H1 (cell line): Measurements from ENCODE around the gene MXRA8. TPM values are rescaled to one million over a fixed set of nuclear protein-coding genes. Genes with fewer than 3 reads are reported as not detected.

Experiments
- CTCF ChIA-PET: fragments of 300-600 bp; sonication (Branson Sonifier 250); formaldehyde crosslinking; loops from one replicate; lab custom pipeline; 2021; ENCODE audit not compliant: partially characterized antibody; lab: Charles Lee
- POLR2A ChIA-PET: fragments of 300-600 bp; sonication (Branson Sonifier 250); formaldehyde crosslinking; loops from one replicate; lab custom pipeline; 2021; ENCODE audit warnings: inconsistent platforms; ENCODE audit not compliant: partially characterized antibody; lab: Charles Lee
- DNase-seq, 2 experiments: peaks; one replicate each; pipeline versions ENCODE4 v3.0.0 to v3.0.0-alpha.2; 2010 to 2022; ENCODE audit warnings: low spot score in 2 of 2, low read depth in 1 of 2, mixed read lengths in 1 of 2
- FAIRE-seq: peaks from 2 replicates; lab custom pipeline; 2011; peaks lifted over from hg19 to GRCh38; lab: Jason Lieb, UNC
- H2AFZ ChIP-seq: 2 replicates; pipeline ENCODE4 v1.8.1; 2012; ENCODE audit warnings: low read length, inconsistent platforms
- H2AK5ac ChIP-seq: 2 replicates; pipeline ENCODE4 v1.6.1; 2013; ENCODE audit warnings: low read depth, low read length
- H2BK120ac ChIP-seq: replicated peaks from 2 replicates; pipeline ENCODE3; 2013; ENCODE audit warnings: low read depth, low read length, inconsistent platforms
- H2BK12ac ChIP-seq: 2 replicates; pipeline ENCODE4 v1.6.1; 2013; ENCODE audit warnings: low read depth, low read length
- H2BK15ac ChIP-seq: 2 replicates; pipeline ENCODE4 v1.6.1; 2013; ENCODE audit warnings: low read length
- H2BK20ac ChIP-seq: 2 replicates; pipeline ENCODE4 v1.6.1; 2013; ENCODE audit warnings: low read length
- H2BK5ac ChIP-seq: 2 replicates; pipeline ENCODE4 v1.6.1; 2013; ENCODE audit warnings: low read depth, low read length
- H3K14ac ChIP-seq: 2 replicates; pipeline ENCODE4 v1.6.1; 2013; ENCODE audit warnings: inconsistent platforms; ENCODE audit not compliant: insufficient read length
- H3K18ac ChIP-seq: 2 replicates; pipeline ENCODE4 v1.6.1; 2013; ENCODE audit warnings: low read length; ENCODE audit errors: extremely low read depth
- H3K23ac ChIP-seq: 2 replicates; pipeline ENCODE4 v1.6.1; 2013; ENCODE audit warnings: inconsistent platforms; ENCODE audit not compliant: insufficient read length
- H3K23me2 ChIP-seq: 2 replicates; pipeline ENCODE4 v1.6.1; 2013; ENCODE audit warnings: low read depth, low read length
- H3K27ac ChIP-seq: 2 replicates; pipeline ENCODE4 v1.6.1; 2011; ENCODE audit warnings: low read depth, low read length, inconsistent platforms
- H3K27me3 ChIP-seq, 4 experiments: replicated peaks in 1 of 4; 1 replicate in 1 of 4; 2 replicates in 3 of 4; pipeline versions ENCODE4 v1.6.1 to v1.8.1; 2011 to 2013; ENCODE audit warnings: low read length in 3 of 4, mild to moderate bottlenecking in 3 of 4, inconsistent platforms in 2 of 4, mixed read lengths in 2 of 4, moderate library complexity in 1 of 4; ENCODE audit not compliant: control insufficient read depth in 3 of 4, insufficient read depth in 3 of 4; ENCODE audit errors: extremely low read depth in 1 of 4
- H3K36me3 ChIP-seq, 4 experiments: 2 replicates each; pipeline versions ENCODE4 v1.6.1 to v1.8.1; 2011 to 2013; ENCODE audit warnings: mild to moderate bottlenecking in 4 of 4, low read length in 3 of 4, moderate library complexity in 2 of 4, control low read depth in 1 of 4, inconsistent platforms in 1 of 4; ENCODE audit not compliant: insufficient read depth in 4 of 4, control insufficient read depth in 2 of 4
- H3K4ac ChIP-seq: replicated peaks from 2 replicates; pipeline ENCODE3; 2013; ENCODE audit warnings: low read length, low read depth, mixed read lengths, inconsistent platforms; ENCODE audit not compliant: insufficient read length
- H3K4me1 ChIP-seq, 4 experiments: replicated peaks in 1 of 4; 1 replicate in 1 of 4; 2 replicates in 3 of 4; pipeline versions ENCODE4 v1.6.1 to v1.8.1; 2011 to 2013; ENCODE audit warnings: low read length in 3 of 4, inconsistent platforms in 2 of 4, mixed read lengths in 1 of 4; ENCODE audit not compliant: insufficient read depth in 4 of 4, control insufficient read depth in 3 of 4
- H3K4me2 ChIP-seq, 2 experiments: 2 replicates each; pipeline versions ENCODE4 v1.6.1 to v1.8.1; 2011 to 2013; ENCODE audit warnings: low read depth in 2 of 2, low read length in 2 of 2, control low read depth in 1 of 2, inconsistent platforms in 1 of 2, mild to moderate bottlenecking in 1 of 2; ENCODE audit not compliant: insufficient read depth in 1 of 2
- H3K4me3 ChIP-seq, 4 experiments: fragments of 200-600, 300-600 bp in 1 of 4; sonication (generic), shearing (Covaris generic), sonication (Bioruptor Twin) in 1 of 4; 2 replicates each; pipeline versions ENCODE4 v1.5.1 to v1.8.1; 2011 to 2016; ENCODE audit warnings: low read length in 4 of 4, low read depth in 3 of 4, control low read depth in 2 of 4, inconsistent platforms in 2 of 4, mild to moderate bottlenecking in 2 of 4, mixed read lengths in 1 of 4, moderate library complexity in 1 of 4; ENCODE audit not compliant: insufficient read depth in 2 of 4; ENCODE audit errors: extremely low read depth in 1 of 4
- H3K56ac ChIP-seq: replicated peaks from 2 replicates; pipeline ENCODE3; 2013; ENCODE audit warnings: low read depth, mild to moderate bottlenecking, mixed read lengths, low read length, inconsistent platforms; ENCODE audit not compliant: insufficient read length
- H3K79me1 ChIP-seq: 2 replicates; pipeline ENCODE4 v1.6.1; 2013; ENCODE audit warnings: low read depth, low read length, control low read depth
- H3K79me2 ChIP-seq, 2 experiments: 2 replicates each; pipeline versions ENCODE4 v1.6.1 to v1.8.1; 2012 to 2013; ENCODE audit warnings: low read length in 2 of 2, mild to moderate bottlenecking in 2 of 2, inconsistent platforms in 1 of 2; ENCODE audit not compliant: insufficient read depth in 2 of 2, control insufficient read depth in 1 of 2
- H3K9ac ChIP-seq, 4 experiments: replicated peaks in 1 of 4; 1 replicate in 1 of 4; 2 replicates in 3 of 4; pipeline versions ENCODE4 v1.6.1 to v1.8.1; 2011 to 2013; ENCODE audit warnings: low read depth in 3 of 4, low read length in 3 of 4, control low read depth in 2 of 4, mild to moderate bottlenecking in 2 of 4, moderate library complexity in 2 of 4, inconsistent platforms in 1 of 4; ENCODE audit errors: extremely low read depth in 1 of 4
- H3K9me3 ChIP-seq, 2 experiments: 2 replicates each; pipeline versions ENCODE4 v1.6.1 to v1.8.1; 2012 to 2013; ENCODE audit warnings: mild to moderate bottlenecking in 2 of 2, moderate library complexity in 2 of 2, control low read depth in 1 of 2, inconsistent platforms in 1 of 2, low read depth in 1 of 2, low read length in 1 of 2, mixed read lengths in 1 of 2; ENCODE audit not compliant: insufficient read depth in 2 of 2
- H4K20me1 ChIP-seq, 2 experiments: replicated peaks in 1 of 2; 2 replicates each; pipeline versions ENCODE3 to v1.8.1; 2011 to 2013; ENCODE audit warnings: inconsistent platforms in 2 of 2, low read length in 2 of 2, mild to moderate bottlenecking in 1 of 2; ENCODE audit not compliant: insufficient read depth in 2 of 2, control insufficient read depth in 1 of 2
- H4K5ac ChIP-seq: 2 replicates; pipeline ENCODE4 v1.6.1; 2013; ENCODE audit warnings: low read length, low read depth, mixed read lengths, inconsistent platforms; ENCODE audit not compliant: insufficient read length
- H4K8ac ChIP-seq: 2 replicates; pipeline ENCODE4 v1.8.0; 2013; ENCODE audit warnings: mild to moderate bottlenecking, moderate library complexity, low read length, inconsistent platforms; ENCODE audit not compliant: insufficient read depth; ENCODE audit errors: extremely low read depth
- H4K91ac ChIP-seq: replicated peaks from 2 replicates; pipeline ENCODE3; 2013; ENCODE audit warnings: low read length, mixed read lengths, inconsistent platforms; ENCODE audit not compliant: insufficient read length
- MAX ChIP-seq: IDR thresholded peaks from 2 replicates; pipeline ENCODE4 v1.6.1; 2012; ENCODE audit warnings: inconsistent platforms
- POLR2A ChIP-seq, 2 experiments: IDR thresholded peaks; 1 replicate in 1 of 2; 2 replicates in 1 of 2; pipeline ENCODE4 v1.6.1; 2011; ENCODE audit warnings: low read depth in 2 of 2, low read length in 2 of 2, mild to moderate bottlenecking in 2 of 2; ENCODE audit errors: control extremely low read depth in 1 of 2
- TAF1 ChIP-seq: IDR thresholded peaks from 2 replicates; pipeline ENCODE4 v1.6.1; 2011; ENCODE audit warnings: mild to moderate bottlenecking, low read depth, low read length
- WGBS, 2 experiments: shearing (Covaris generic) in 1 of 2; methylation state at CpG; one replicate each; pipeline versions ENCODE4 v1.1.6 to v1.1.7; 2013 to 2015; ENCODE audit warnings: low lambda C conversion rate in 2 of 2, mixed read lengths in 2 of 2, inconsistent platforms in 1 of 2, low coverage in 1 of 2, missing lambda C conversion rate in 1 of 2; ENCODE audit not compliant: insufficient replicate concordance in 2 of 2, insufficient coverage in 1 of 2, insufficient read length in 1 of 2; ENCODE audit errors: extremely low coverage in 1 of 2, missing lambda C conversion rate in 1 of 2; 5-methylcytosine and 5-hydroxymethylcytosine counted together
- polyA plus RNA-seq, 7 experiments: library from polyadenylated mRNA; depleted of rRNA in 3 of 7; stranded (reverse) in 5 of 7; unstranded in 2 of 7; fragments of >200 nt in 5 of 7; fragments of 200-250 nt in 2 of 7; gene quantifications; 1 replicate in 5 of 7; 2 replicates in 1 of 7; 4 replicates in 1 of 7; pipeline versions ENCODE4 v1.2.1 to v1.2.3, GENCODE V29; 2011 to 2013; ENCODE audit warnings: missing spikeins in 2 of 7, mixed read lengths in 2 of 7
- total RNA-seq: library from RNA; stranded (reverse); fragmentation: NEBNext Ultra II Directional; extraction: Animal tissue kit (Norgen Biotek cat#: 25700); gene quantifications from 2 replicates; pipeline ENCODE4 v1.2.1, GENCODE V29; 2021

MXRA8 gene
- total and polyA plus RNA-seq, 2 of the 8 experiments (the other 6 are each of a cell fraction or from before 2014, with no cell fraction given) = 10.5 to 17.2 TPM

- H2BK120ac ChIP-seq = no peak overlapping the region
- H3K27me3 ChIP-seq = no peaks in the 10 kb centered on the region
- H3K4me1 ChIP-seq = peaks cover 0 to 6% (median 5%) of the 10 kb centered on the region in 4 experiments; a peak in 5 of 7 replicates
- H4K20me1 ChIP-seq = peaks cover 0 to 9% of the 10 kb centered on the region in 2 experiments
- POLR2A ChIA-PET = interaction anchor here (0.6 to 33.4 kb wide), 5 partner anchors 19 to 121 kb away, joined by 3 to 719 read pairs (median 4); partner anchors contain the start of genes CCNL2 and MRPL20
- H3K4ac ChIP-seq = no peak overlapping the region
- H3K18ac ChIP-seq = no peak overlapping the region
- peaks cover 9% of the 10 kb centered on the region; the same call in 1 of the 2 replicates for H3K23me2 ChIP-seq
- no peak overlapping the region for H2AFZ ChIP-seq
- H3K79me1 ChIP-seq = peaks cover 7% of the 10 kb centered on the region; the same call in 1 of the 2 replicates
- no peak overlapping the region for H2AK5ac ChIP-seq
- no peak overlapping the region for H2BK5ac ChIP-seq
- no peak overlapping the region for H4K5ac ChIP-seq
- TF ChIP-seq POLR2A (IDR thresholded peaks at IDR 0.05; ENCODE audit: control extremely low read depth in 1 of 2, low read depth in 2 of 2, low read length in 2 of 2) = no peak
- no peak for TF ChIP-seq MAX
- no peak for TF ChIP-seq TAF1
- TF ChIP-seq, all 59 proteins: peak for 0
- no peak overlapping the region for H4K91ac ChIP-seq
- no peak overlapping the region for H3K23ac ChIP-seq
- H4K8ac ChIP-seq = no peak overlapping the region
- no peak for FAIRE-seq
- no peak overlapping the region for H3K27ac ChIP-seq
- 95% methylated on average over 14 of the region's 16 CpGs; no CpG with 5 or more reads in 1 of the 2 experiments for WGBS, 2 experiments
- no peak overlapping the region for H2BK15ac ChIP-seq
- H2BK12ac ChIP-seq = no peak overlapping the region
- peaks cover 0 to 4% (median 0%) of the 10 kb centered on the region in 4 experiments; a peak in 1 of 8 replicates for H3K36me3 ChIP-seq
- H3K79me2 ChIP-seq = peaks cover 5 to 17% of the 10 kb centered on the region in 2 experiments; a peak in 3 of 4 replicates
- no peak overlapping the region for H2BK20ac ChIP-seq
- CTCF ChIA-PET = interaction anchor here (0.6 to 4.6 kb wide), 6 partner anchors 11 to 207 kb away, joined by 3 to 17 read pairs (median 4); no protein-coding TSS in a partner anchor
- no peak overlapping the region for H3K4me2 ChIP-seq
- H3K4me3 ChIP-seq = no peak overlapping the region
- no peak overlapping the region for H3K56ac ChIP-seq
- no peak overlapping the region for H3K9ac ChIP-seq
- no peak for DNase-seq
- H3K14ac ChIP-seq = no peak overlapping the region
- no peaks in the 10 kb centered on the region for H3K9me3 ChIP-seq
Measured at GRCh38 chr1:1377540-1378205, 19.3 kb upstream of the MXRA8 start.
